Naive thymus-derived CD8-positive, alpha-beta T cell (primary cell): ENCODE data around the gene MTMR12. TPM values are rescaled to one million over a fixed set of nuclear protein-coding genes. Genes with fewer than 3 reads are reported as not detected.
A peak's percentile ranks its signal among the peaks of the same experiment; 100 is the strongest.

ENCODE experiments used
- ATAC-seq, 2 donors: fragments of 150-1000 bp; cut with Tn5 transposase in 1 of 2; sonication (Bioruptor Pico), chemical (Tn5 transposase) in 1 of 2; 1 replicate in 1 of 2; 2 replicates in 1 of 2; pipeline ENCODE4 v1.10.0; 2021; ENCODE audit warnings: mild to moderate bottlenecking in 2 of 2, moderate library complexity in 2 of 2
- POLR2A ChIA-PET: fragments of 350-600 bp; sonication (Branson Sonifier 250); formaldehyde crosslinking; loops from one replicate; lab custom pipeline; 2021; ENCODE audit warnings: antibody characterized with exemption; lab: Charles Lee
- DNase-seq, 10 donors: peaks; one replicate each; pipeline versions ENCODE4 v3.0.0 to v3.0.0-alpha.2; 2020 to 2022
- H3K27ac Mint-ChIP-seq, 10 donors: one replicate each; pipeline ENCODE4 v1.8.0; 2020 to 2022; ENCODE audit warnings: mild to moderate bottlenecking in 10 of 10, mixed read lengths in 10 of 10, moderate library complexity in 4 of 10, inconsistent platforms in 1 of 10
- H3K27me3 Mint-ChIP-seq, 5 donors: one replicate each; pipeline ENCODE4 v1.8.0; 2021 to 2022; ENCODE audit warnings: mixed read lengths in 5 of 5
- H3K36me3 Mint-ChIP-seq, 3 donors: one replicate each; pipeline ENCODE4 v1.8.0; 2020 to 2022; ENCODE audit warnings: mixed read lengths in 3 of 3, mild to moderate bottlenecking in 2 of 3, inconsistent platforms in 1 of 3
- H3K4me1 Mint-ChIP-seq, 4 donors: one replicate each; pipeline ENCODE4 v1.8.0; 2021 to 2022; ENCODE audit warnings: mixed read lengths in 4 of 4
- H3K4me3 Mint-ChIP-seq, 10 donors: one replicate each; pipeline ENCODE4 v1.8.0; 2020 to 2022; ENCODE audit warnings: mild to moderate bottlenecking in 10 of 10, mixed read lengths in 10 of 10, moderate library complexity in 6 of 10, inconsistent platforms in 1 of 10
- H3K9me3 Mint-ChIP-seq, 9 donors: one replicate each; pipeline ENCODE4 v1.8.0; 2020 to 2022; ENCODE audit warnings: mixed read lengths in 9 of 9, mild to moderate bottlenecking in 3 of 9, inconsistent platforms in 1 of 9, moderate library complexity in 1 of 9
- polyA plus RNA-seq, 3 donors: library from polyadenylated mRNA; unstranded; fragments of 300-500 nt; fragmentation: Illumina TruSeq; gene quantifications; one replicate each; pipeline ENCODE4 v1.2.3, GENCODE V29; 2021
- total RNA-seq, 8 experiments: library from RNA in 2 of 8; stranded (reverse) in 2 of 8; gene quantifications; one replicate each; pipeline ENCODE4 v1.2.3 and lab custom pipeline; 2021 to 2026

MTMR12 gene
- total and polyA plus RNA-seq, 5 experiments from 2014 or later, result 14.2 to 32.5 (median 17.2) TPM

- peak overlapping the region in 2 of 10 donors; percentile 31 to 64 for H3K27ac Mint-ChIP-seq
- H3K36me3 Mint-ChIP-seq, result peaks cover 6 to 76% (median 14%) of the 10 kb centered on the region in 3 donors
- POLR2A ChIA-PET, result no interaction called here
- no peak overlapping the region for H3K4me3 Mint-ChIP-seq
- H3K27me3 Mint-ChIP-seq, result no peaks in the 10 kb centered on the region
- ATAC-seq, result no peak
- no peak for DNase-seq
- H3K4me1 Mint-ChIP-seq, result peaks cover 3 to 23% (median 6%) of the 10 kb centered on the region in 4 donors
- H3K9me3 Mint-ChIP-seq, result no peaks in the 10 kb centered on the region
These were observed 78.9 kb downstream of the MTMR12 start for GRCh38 chr5:32233696-32234447.

DNA sequence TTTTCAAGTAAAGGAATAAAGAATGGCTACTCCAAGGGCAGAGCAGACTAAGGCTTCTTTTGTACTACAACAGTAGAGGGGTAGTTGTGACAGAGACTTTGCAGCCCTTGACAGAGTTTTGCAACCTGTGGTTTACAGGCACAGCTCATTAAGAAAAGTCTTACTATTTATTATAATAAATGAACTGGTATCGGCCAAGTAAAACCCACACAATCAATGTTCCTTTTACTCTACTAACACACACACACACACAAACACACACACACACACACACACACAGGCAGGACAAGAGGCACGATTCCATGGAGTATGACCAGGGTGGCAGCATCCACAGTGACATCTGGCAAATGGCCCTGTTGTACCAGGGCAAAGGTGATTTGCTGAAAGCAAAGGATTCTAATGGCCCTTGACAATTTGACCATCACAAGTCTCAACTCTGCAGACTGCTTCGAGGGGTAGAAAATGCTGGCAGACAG is 79.5 kb downstream of the MTMR12 start:
- ATAC-seq (no peak), DNase-seq (no peak)
- Mint-ChIP-seq H3K4me1 (peaks cover 3 to 22% (median 8%) of the 10 kb centered on the region in 4 donors), H3K27me3 (no peaks in the 10 kb centered on the region), H3K27ac (peak overlapping the region in 2 of 10 donors; percentile 59 to 89), H3K4me3 (no peak overlapping the region), H3K36me3 (peaks cover 6 to 78% (median 11%) of the 10 kb centered on the region in 3 donors), H3K9me3 (no peaks in the 10 kb centered on the region)
- POLR2A ChIA-PET, result interaction anchor here (1.1 kb wide), 1 partner anchor 96 kb away, joined by 5 read pairs; no protein-coding TSS in a partner anchor

- H3K9me3 Mint-ChIP-seq, result no peaks in the 10 kb centered on the region
- POLR2A ChIA-PET, result interaction anchor here (1.1 to 1.5 kb wide), 2 partner anchors 59 to 97 kb away, joined by 5 to 6 read pairs; partner anchors contain the start of gene GOLPH3
- peak; percentile 45 to 83 (median 68) for DNase-seq
- H3K4me1 Mint-ChIP-seq, result peaks cover 3 to 22% (median 8%) of the 10 kb centered on the region in 4 donors
- H3K4me3 Mint-ChIP-seq, result no peak overlapping the region
- ATAC-seq, result peak; percentile 87 to 93
- H3K27me3 Mint-ChIP-seq, result no peaks in the 10 kb centered on the region
- peaks cover 6 to 78% (median 11%) of the 10 kb centered on the region in 3 donors for H3K36me3 Mint-ChIP-seq
- H3K27ac Mint-ChIP-seq, result peak overlapping the region; percentile 40 to 89 (median 72)
These were observed 80.1 kb downstream of the MTMR12 start for GRCh38 chr5:32232441-32233219.

DNA sequence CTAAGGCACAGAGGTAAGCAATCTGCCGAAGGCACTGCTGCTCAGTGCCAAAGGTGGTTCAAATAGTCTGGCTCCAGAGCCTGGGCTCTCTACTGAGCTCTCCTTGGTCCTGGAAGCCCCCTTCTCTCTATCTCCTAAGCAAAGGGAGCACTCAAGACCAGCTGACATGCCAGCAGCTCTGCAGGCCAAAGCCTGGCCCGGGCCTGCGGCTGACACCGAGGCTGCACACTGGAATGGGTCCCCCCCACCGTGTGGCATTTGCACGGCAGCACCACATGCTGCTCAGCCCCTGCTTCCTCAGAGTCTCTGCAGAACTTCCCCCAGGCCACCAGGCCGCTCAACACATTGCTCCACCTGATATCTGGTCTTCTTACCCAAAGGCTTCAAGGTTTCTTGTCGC is 80.8 kb downstream of the MTMR12 start:
- H3K27ac Mint-ChIP-seq, result peak overlapping the region in 5 of 10 donors; percentile 43 to 89 (median 81)
- H3K27me3 Mint-ChIP-seq, result no peaks in the 10 kb centered on the region
- DNase-seq (no peak), ATAC-seq (no peak)
- POLR2A ChIA-PET, result interaction anchor here (1.1 to 1.5 kb wide), 2 partner anchors 58 to 98 kb away, joined by 5 to 6 read pairs; partner anchors contain the start of gene GOLPH3
- no peak overlapping the region for H3K4me3 Mint-ChIP-seq
- H3K36me3 Mint-ChIP-seq, result peaks cover 3 to 73% (median 8%) of the 10 kb centered on the region in 3 donors
- H3K4me1 Mint-ChIP-seq, result peaks cover 3 to 19% (median 8%) of the 10 kb centered on the region in 4 donors
- H3K9me3 Mint-ChIP-seq, result no peaks in the 10 kb centered on the region

DNA sequence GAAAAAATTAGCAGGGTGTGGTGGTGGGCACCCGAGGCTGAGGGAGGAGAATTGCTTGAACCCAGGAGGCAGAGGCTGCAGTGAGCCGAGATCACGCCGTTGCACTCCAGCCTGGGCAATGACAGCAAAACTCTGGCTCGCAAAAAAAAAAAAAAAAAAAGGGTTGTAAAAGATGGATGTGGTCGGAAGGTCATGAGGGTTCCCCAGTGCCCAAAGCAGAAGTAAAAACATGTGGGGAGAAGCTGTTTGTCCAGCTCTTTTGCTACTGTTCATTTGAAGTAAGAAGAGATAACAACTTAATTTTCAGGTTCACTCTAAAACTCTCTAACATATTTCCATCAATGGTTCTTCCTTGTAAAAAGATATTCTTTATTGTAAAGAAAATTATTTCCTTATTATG is 81.5 kb downstream of the MTMR12 start:
- POLR2A ChIA-PET, result interaction anchor here (1.5 kb wide), 1 partner anchor 57 kb away, joined by 6 read pairs; the partner anchor contains the start of gene GOLPH3
- ATAC-seq, result no peak
- DNase-seq, result no peak

DNA sequence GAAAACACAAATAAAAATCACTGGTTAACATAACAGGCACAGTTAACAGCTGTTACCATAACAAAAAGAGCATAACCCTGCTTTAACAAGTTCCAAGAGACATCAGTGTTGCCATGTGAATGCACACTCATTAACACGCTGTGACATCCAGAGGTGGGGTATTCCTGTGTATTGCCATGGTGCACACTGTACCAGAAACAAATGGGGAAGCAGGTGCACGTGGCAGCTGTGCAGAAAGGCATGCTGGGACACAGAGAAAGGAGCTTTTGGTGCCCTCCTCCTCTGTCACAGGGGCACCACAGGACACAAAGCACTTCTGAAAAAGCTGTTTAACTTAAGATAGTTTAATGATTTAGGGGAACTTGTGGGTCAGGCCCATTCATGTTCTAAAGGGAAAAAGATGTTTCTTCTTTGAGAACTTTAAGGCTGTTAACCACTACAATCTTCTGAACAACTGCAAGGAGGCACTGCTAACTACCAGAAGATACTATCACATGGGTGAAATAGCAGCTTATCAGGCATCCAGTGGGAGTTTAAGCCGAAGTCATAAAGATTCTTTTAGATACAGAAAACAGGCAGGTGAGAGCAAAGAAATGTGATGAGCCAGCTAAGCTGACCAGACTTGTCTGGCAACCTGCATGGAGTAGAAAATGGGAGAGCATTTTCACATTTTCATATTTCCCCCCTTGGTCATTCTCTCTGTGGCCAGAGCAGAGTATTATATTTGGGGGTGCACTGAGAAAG is 82.2 kb downstream of the MTMR12 start:
- peak overlapping the region in 3 of 10 donors; percentile 33 to 52 (median 43) for H3K27ac Mint-ChIP-seq
- H3K4me1 Mint-ChIP-seq, result peaks cover 3 to 19% (median 8%) of the 10 kb centered on the region in 4 donors
- no peaks in the 10 kb centered on the region for H3K27me3 Mint-ChIP-seq
- peaks cover 0 to 64% (median 11%) of the 10 kb centered on the region in 3 donors for H3K36me3 Mint-ChIP-seq
- no peaks in the 10 kb centered on the region for H3K9me3 Mint-ChIP-seq
- no peak overlapping the region for H3K4me3 Mint-ChIP-seq
- DNase-seq (no peak), ATAC-seq (no peak)
- POLR2A ChIA-PET, result no interaction called here

More for the DNA sequence above, 81.5 kb downstream of the MTMR12 start:
- H3K4me1 Mint-ChIP-seq, result peaks cover 3 to 19% (median 8%) of the 10 kb centered on the region in 4 donors
- H3K4me3 Mint-ChIP-seq, result no peak overlapping the region
- peak overlapping the region in 2 of 10 donors; percentile 43 to 72 for H3K27ac Mint-ChIP-seq
- no peaks in the 10 kb centered on the region for H3K9me3 Mint-ChIP-seq
- no peaks in the 10 kb centered on the region for H3K27me3 Mint-ChIP-seq
- peaks cover 0 to 72% (median 11%) of the 10 kb centered on the region in 3 donors for H3K36me3 Mint-ChIP-seq

DNA sequence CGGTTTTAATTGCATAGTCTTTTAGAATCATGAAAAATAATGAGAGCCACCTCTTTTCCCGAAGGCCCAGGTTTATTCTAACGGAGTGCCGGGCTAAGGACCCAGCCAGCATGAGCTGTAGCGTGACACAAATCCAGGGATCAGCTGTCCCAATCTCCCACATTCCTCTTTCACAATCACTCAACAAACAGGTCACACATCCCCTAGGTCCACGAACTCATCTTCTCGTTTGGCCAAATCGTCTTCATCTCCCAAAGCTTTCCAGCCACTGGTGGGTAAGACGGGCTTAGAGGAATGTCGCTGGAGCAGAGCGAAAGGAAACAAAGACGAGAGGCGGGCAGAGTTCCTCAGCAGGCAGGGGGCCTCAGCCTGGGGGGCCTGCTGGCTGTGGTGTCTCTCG is 83.2 kb downstream of the MTMR12 start:
- DNase-seq (no peak), ATAC-seq (no peak)
- peaks cover 0 to 55% (median 8%) of the 10 kb centered on the region in 3 donors for H3K36me3 Mint-ChIP-seq
- H3K4me1 Mint-ChIP-seq, result peaks cover 3 to 19% (median 8%) of the 10 kb centered on the region in 4 donors
- no peaks in the 10 kb centered on the region for H3K27me3 Mint-ChIP-seq
- no peak overlapping the region for H3K4me3 Mint-ChIP-seq
- no peak overlapping the region for H3K27ac Mint-ChIP-seq
- H3K9me3 Mint-ChIP-seq, result no peaks in the 10 kb centered on the region
- POLR2A ChIA-PET, result no interaction called here

- H3K4me1 Mint-ChIP-seq, result peaks cover 3 to 17% (median 8%) of the 10 kb centered on the region in 4 donors
- no peak for ATAC-seq
- H3K4me3 Mint-ChIP-seq, result no peak overlapping the region
- H3K27me3 Mint-ChIP-seq, result no peaks in the 10 kb centered on the region
- POLR2A ChIA-PET, result no interaction called here
- DNase-seq, result no peak
- H3K9me3 Mint-ChIP-seq, result no peaks in the 10 kb centered on the region
- peaks cover 0 to 47% (median 8%) of the 10 kb centered on the region in 3 donors for H3K36me3 Mint-ChIP-seq
- no peak overlapping the region for H3K27ac Mint-ChIP-seq
These were observed 83.9 kb downstream of the MTMR12 start for GRCh38 chr5:32228816-32229215.

GRCh38 chr5:32225445-32225844 is 87.3 kb downstream of the MTMR12 start:
- Mint-ChIP-seq H3K9me3 (no peaks in the 10 kb centered on the region), H3K4me3 (no peak overlapping the region), H3K27me3 (no peaks in the 10 kb centered on the region), H3K4me1 (peaks cover 0 to 4% (median 0%) of the 10 kb centered on the region in 4 donors), H3K36me3 (peaks cover 0 to 26% (median 8%) of the 10 kb centered on the region in 3 donors), H3K27ac (peak overlapping the region in 3 of 10 donors; percentile 37 to 63 (median 55))
- ATAC-seq (no peak), DNase-seq (no peak)
- POLR2A ChIA-PET, result no interaction called here

DNA sequence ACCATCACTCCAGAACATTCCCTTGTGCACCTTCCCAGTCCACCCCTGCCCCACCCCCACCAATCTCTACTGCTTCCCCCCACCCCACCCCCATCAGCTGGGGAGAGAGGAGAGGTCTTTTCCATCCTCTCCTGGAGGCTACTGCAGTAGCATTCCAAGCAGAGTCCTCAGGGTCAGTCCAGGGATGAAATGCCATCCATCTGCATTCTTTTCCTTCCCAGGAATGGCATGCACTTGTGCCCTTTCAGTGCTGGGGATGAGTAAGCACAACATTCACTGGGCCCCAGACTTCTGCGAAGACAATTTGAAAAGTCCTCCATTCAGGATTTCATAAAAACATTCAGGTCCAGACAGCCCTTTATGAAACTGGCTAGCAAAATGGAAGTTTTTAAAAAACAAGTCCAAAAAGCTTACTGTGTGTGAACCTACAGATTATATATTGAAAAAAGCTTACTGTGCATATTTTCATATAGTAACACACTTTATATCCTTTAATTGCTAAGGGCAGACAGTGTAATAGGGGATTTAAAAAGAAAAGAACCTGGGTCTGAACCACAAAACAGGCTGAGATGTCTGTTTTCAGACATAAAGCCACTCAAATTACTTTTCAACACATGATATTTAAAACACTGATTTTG is 88.6 kb downstream of the MTMR12 start:
- no peak overlapping the region for H3K4me3 Mint-ChIP-seq
- peak overlapping the region in 2 of 10 donors; percentile 28 to 65 for H3K27ac Mint-ChIP-seq
- H3K9me3 Mint-ChIP-seq, result no peaks in the 10 kb centered on the region
- peaks cover 0 to 12% (median 5%) of the 10 kb centered on the region in 3 donors for H3K36me3 Mint-ChIP-seq
- POLR2A ChIA-PET, result no interaction called here
- H3K27me3 Mint-ChIP-seq, result no peaks in the 10 kb centered on the region
- DNase-seq (no peak), ATAC-seq (no peak)
- peaks cover 0 to 4% (median 0%) of the 10 kb centered on the region in 4 donors for H3K4me1 Mint-ChIP-seq

DNA sequence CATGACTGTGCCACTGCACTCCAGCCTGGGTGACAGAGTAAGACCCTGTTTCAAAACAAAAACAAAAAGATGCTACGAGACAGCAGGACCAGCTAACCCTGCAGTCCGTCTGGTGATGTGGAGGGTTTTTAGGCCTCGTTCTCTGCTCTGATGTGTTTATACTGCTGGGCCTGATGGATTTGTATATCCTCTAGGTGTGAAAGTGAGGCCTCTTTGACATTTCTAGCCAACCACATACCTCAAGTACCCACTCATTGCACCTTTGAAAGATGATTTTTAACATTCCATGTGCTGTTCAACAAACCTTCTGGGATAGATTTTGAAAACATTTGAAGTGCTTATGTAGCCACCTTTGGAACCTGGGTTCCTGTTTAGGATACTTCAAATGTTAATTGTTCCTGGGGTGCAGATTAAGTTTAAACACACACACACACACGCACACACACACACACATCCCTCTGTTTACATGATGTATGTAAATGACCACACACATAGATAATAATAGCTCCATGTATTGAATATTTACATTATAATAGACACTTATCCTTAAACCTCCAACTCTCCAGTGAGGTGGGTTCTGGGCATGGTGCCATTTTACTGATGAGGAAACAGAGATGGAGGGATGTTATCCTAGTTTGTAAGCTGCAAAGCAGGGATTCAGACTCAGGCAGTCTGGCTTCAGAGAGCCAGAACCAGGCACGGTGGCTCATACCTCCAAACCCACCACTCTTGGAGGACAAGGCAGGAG is 89.8 kb downstream of the MTMR12 start:
- no peak for DNase-seq
- Mint-ChIP-seq H3K27ac (no peak overlapping the region), H3K4me1 (no peaks in the 10 kb centered on the region), H3K9me3 (no peaks in the 10 kb centered on the region), H3K27me3 (no peaks in the 10 kb centered on the region), H3K4me3 (no peak overlapping the region), H3K36me3 (peaks cover 0 to 6% (median 5%) of the 10 kb centered on the region in 3 donors)
- ATAC-seq, result no peak
- POLR2A ChIA-PET, result no interaction called here
